H9 (cell line): ENCODE measurements around the gene TRMT10C. TPM values are rescaled to one million over a fixed set of nuclear protein-coding genes. Genes with fewer than 3 reads are reported as not detected.

Experiments used
- DNase-seq: peaks from one replicate; pipeline ENCODE4 v3.0.0-alpha.2; 2017
- H2AFZ ChIP-seq: one replicate; pipeline ENCODE4 v1.6.1; 2013; ENCODE audit warnings: mild to moderate bottlenecking, low read length, control low read depth, moderate library complexity
- H2AK5ac ChIP-seq: 2 replicates; pipeline ENCODE4 v1.6.1; 2013; ENCODE audit warnings: low read length, control low read depth, mixed read lengths; ENCODE audit not compliant: insufficient read length
- H2BK120ac ChIP-seq: one replicate; pipeline ENCODE4 v1.6.1; 2013; ENCODE audit warnings: low read depth, mild to moderate bottlenecking, low read length, control low read depth, inconsistent platforms; ENCODE audit not compliant: poor library complexity, severe bottlenecking
- H2BK12ac ChIP-seq: 2 replicates; pipeline ENCODE4 v1.6.1; 2013; ENCODE audit warnings: low read length, control low read depth, mixed read lengths, low read depth; ENCODE audit not compliant: insufficient read length
- H2BK15ac ChIP-seq: 2 replicates; pipeline ENCODE4 v1.6.1; 2013; ENCODE audit warnings: low read depth, low read length, control low read depth
- H2BK20ac ChIP-seq: one replicate; pipeline ENCODE4 v1.6.1; 2013; ENCODE audit warnings: low read depth, mild to moderate bottlenecking, low read length, control low read depth, inconsistent platforms; ENCODE audit not compliant: poor library complexity, severe bottlenecking
- H2BK5ac ChIP-seq: 2 replicates; pipeline ENCODE4 v1.6.1; 2013; ENCODE audit warnings: low read length, control low read depth, mixed read lengths; ENCODE audit not compliant: insufficient read length
- H3K14ac ChIP-seq: 2 replicates; pipeline ENCODE4 v1.6.1; 2013; ENCODE audit warnings: low read length, control low read depth; ENCODE audit not compliant: insufficient read depth
- H3K18ac ChIP-seq: 2 replicates; pipeline ENCODE4 v1.6.1; 2013; ENCODE audit warnings: low read depth, mild to moderate bottlenecking, mixed read lengths, low read length, control low read depth; ENCODE audit not compliant: insufficient read length
- H3K23ac ChIP-seq: 2 replicates; pipeline ENCODE4 v1.6.1; 2013; ENCODE audit warnings: low read length, control low read depth, mixed read lengths, low read depth; ENCODE audit not compliant: insufficient read length
- H3K23me2 ChIP-seq: 2 replicates; pipeline ENCODE4 v1.6.1; 2013; ENCODE audit warnings: low read depth, mild to moderate bottlenecking, mixed read lengths, low read length, control low read depth; ENCODE audit not compliant: insufficient read length, poor library complexity, severe bottlenecking
- H3K27ac ChIP-seq: 2 replicates; pipeline ENCODE4 v1.5.1; 2013; ENCODE audit warnings: low read length, control low read depth, mixed read lengths, low read depth; ENCODE audit not compliant: insufficient read length
- H3K27me3 ChIP-seq: 2 replicates; pipeline ENCODE4 v1.6.1; 2013; ENCODE audit warnings: low read length, control low read depth, inconsistent platforms; ENCODE audit not compliant: insufficient read depth
- H3K4ac ChIP-seq: 2 replicates; pipeline ENCODE4 v1.6.1; 2013; ENCODE audit warnings: low read depth, mild to moderate bottlenecking, control low read depth, inconsistent platforms, low read length, moderate library complexity
- H3K4me1 ChIP-seq: 2 replicates; pipeline ENCODE4 v1.6.1; 2013; ENCODE audit warnings: low read length, control low read depth, inconsistent platforms; ENCODE audit not compliant: insufficient read depth
- H3K4me2 ChIP-seq: 2 replicates; pipeline ENCODE4 v1.6.1; 2013; ENCODE audit warnings: low read length, control low read depth, mixed read lengths; ENCODE audit not compliant: insufficient read length, insufficient read depth
- H3K56ac ChIP-seq: 2 replicates; pipeline ENCODE4 v1.6.1; 2013; ENCODE audit warnings: low read depth, mild to moderate bottlenecking, mixed read lengths, low read length, control low read depth; ENCODE audit not compliant: insufficient read length
- H3K79me1 ChIP-seq: 2 replicates; pipeline ENCODE4 v1.6.1; 2013; ENCODE audit warnings: low read depth, mild to moderate bottlenecking, moderate library complexity, low read length, control low read depth, inconsistent platforms; ENCODE audit not compliant: insufficient read depth, poor library complexity, severe bottlenecking
- H3K79me2 ChIP-seq: 2 replicates; pipeline ENCODE4 v1.6.1; 2013; ENCODE audit warnings: low read length, control low read depth, inconsistent platforms; ENCODE audit not compliant: insufficient read depth
- H3K9ac ChIP-seq: 2 replicates; pipeline ENCODE4 v1.6.1; 2013; ENCODE audit warnings: low read length, control low read depth, mixed read lengths; ENCODE audit not compliant: insufficient read length; ENCODE audit errors: extremely low read depth
- H3K9me3 ChIP-seq: one replicate; pipeline ENCODE4 v1.6.1; 2013; ENCODE audit warnings: low read depth, low read length, inconsistent platforms; ENCODE audit not compliant: control insufficient read depth
- H3T11ph ChIP-seq: one replicate; pipeline ENCODE4 v1.6.1; 2013; ENCODE audit warnings: mild to moderate bottlenecking, low read length, control low read depth, inconsistent platforms
- H4K20me1 ChIP-seq: one replicate; pipeline ENCODE4 v1.6.1; 2013; ENCODE audit not compliant: control insufficient read depth, insufficient read length, insufficient read depth
- H4K5ac ChIP-seq: 2 replicates; pipeline ENCODE4 v1.6.1; 2013; ENCODE audit warnings: low read depth, mild to moderate bottlenecking, mixed read lengths, low read length, control low read depth; ENCODE audit not compliant: insufficient read length
- H4K8ac ChIP-seq: replicated peaks from 2 replicates; pipeline ENCODE4 v1.6.1; 2013; ENCODE audit warnings: low read length, control low read depth, mixed read lengths, low read depth; ENCODE audit not compliant: insufficient read length
- H4K91ac ChIP-seq: 2 replicates; pipeline ENCODE4 v1.6.1; 2013; ENCODE audit warnings: low read depth, mild to moderate bottlenecking, moderate library complexity, mixed read lengths, low read length, control low read depth; ENCODE audit not compliant: insufficient read length
- H3K27ac Mint-ChIP-seq, 3 experiments: 2 replicates in 2 of 3; 3 replicates in 1 of 3; pipeline ENCODE4 v1.8.0; 2020 to 2021; ENCODE audit warnings: mixed read lengths in 3 of 3, mild to moderate bottlenecking in 1 of 3, moderate library complexity in 1 of 3
- H3K27me3 Mint-ChIP-seq: 2 replicates; pipeline ENCODE4 v1.8.0; 2021; ENCODE audit warnings: low read depth, mild to moderate bottlenecking, moderate library complexity, mixed read lengths
- H3K36me3 Mint-ChIP-seq, 3 experiments: 2 replicates in 2 of 3; 3 replicates in 1 of 3; pipeline ENCODE4 v1.8.0; 2020 to 2021; ENCODE audit warnings: low read depth in 3 of 3, mixed read lengths in 3 of 3; ENCODE audit not compliant: insufficient read depth in 1 of 3
- H3K4me1 Mint-ChIP-seq, 2 experiments: 2 replicates each; pipeline ENCODE4 v1.8.0; 2020; ENCODE audit warnings: mixed read lengths in 2 of 2
- H3K4me3 Mint-ChIP-seq, 2 experiments: 2 replicates in 1 of 2; 3 replicates in 1 of 2; pipeline ENCODE4 v1.8.0; 2020 to 2021; ENCODE audit warnings: mild to moderate bottlenecking in 2 of 2, mixed read lengths in 2 of 2, moderate library complexity in 1 of 2
- H3K9me3 Mint-ChIP-seq, 2 experiments: 2 replicates in 1 of 2; 3 replicates in 1 of 2; pipeline ENCODE4 v1.8.0; 2020; ENCODE audit warnings: mild to moderate bottlenecking in 2 of 2, mixed read lengths in 2 of 2, moderate library complexity in 1 of 2
- CTCF ChIP-seq: fragments of 200-600 bp; sonication (generic); conservative IDR thresholded peaks from 3 replicates; pipeline ENCODE4 v1.8.0; 2021; ENCODE audit warnings: antibody characterized with exemption, mild to moderate bottlenecking
- WGBS: extraction: QIAGEN DNeasy Blood & Tissue Kit; methylation state at CpG from one replicate; pipeline ENCODE4 v1.1.7; 2013; ENCODE audit warnings: missing lambda C conversion rate, low lambda C conversion rate, mixed read lengths; ENCODE audit not compliant: insufficient read length; ENCODE audit errors: extremely low coverage; 5-methylcytosine and 5-hydroxymethylcytosine counted together
- total RNA-seq: library from RNA; stranded (reverse); gene quantifications from 2 replicates; pipeline ENCODE4 v1.2.1, GENCODE V29; 2021

Gene TRMT10C
- total RNA-seq, 1 experiment from 2014 or later: 53.6 TPM

- Histone ChIP-seq H3K4ac (no peak overlapping the region), H3K79me2 (no peaks in the 10 kb centered on the region), H2BK5ac (no peak overlapping the region), H3K18ac (no peak overlapping the region), H4K91ac (no peak overlapping the region), H3K14ac (no peak overlapping the region), H3T11ph (no peak overlapping the region), H2AK5ac (no peak overlapping the region), H3K9me3 (no peaks in the 10 kb centered on the region), H3K27ac (no peak overlapping the region), H2BK120ac (no peak overlapping the region), H3K23me2 (no peaks in the 10 kb centered on the region), H2AFZ (no peak overlapping the region), H4K20me1 (no peaks in the 10 kb centered on the region), H3K27me3 (no peaks in the 10 kb centered on the region), H3K4me2 (no peak overlapping the region), H4K8ac (no peak overlapping the region), H2BK15ac (no peak overlapping the region), H3K56ac (no peak overlapping the region), H3K9ac (no peak overlapping the region), H3K4me1 (peaks cover under 1% of the 10 kb centered on the region; the same call in 1 of the 2 replicates), H2BK20ac (no peak overlapping the region), H3K79me1 (no peaks in the 10 kb centered on the region), H4K5ac (no peak overlapping the region), H3K23ac (no peak overlapping the region), H2BK12ac (no peak overlapping the region)
- peak overlapping the region in 1 of 3 experiments; percentile 46; a peak in 2 of 7 replicates for H3K27ac Mint-ChIP-seq
- WGBS: no CpG with 5 or more reads among the region's 1 CpG
- no peak for DNase-seq
- H3K4me1 Mint-ChIP-seq: peaks cover 21 to 22% of the 10 kb centered on the region in 2 experiments
- H3K4me3 Mint-ChIP-seq: no peak overlapping the region
- peaks cover 24 to 33% of the 10 kb centered on the region in 2 experiments for H3K9me3 Mint-ChIP-seq
- peak; percentile 54 for TF ChIP-seq CTCF
- peaks cover 5 to 20% (median 8%) of the 10 kb centered on the region in 3 experiments; a peak in 5 of 7 replicates for H3K36me3 Mint-ChIP-seq
- no peaks in the 10 kb centered on the region; the same call in 1 of the 2 replicates for H3K27me3 Mint-ChIP-seq
These were observed 17.4 kb upstream of the TRMT10C start for GRCh38 chr3:101544161-101544850.
